Hepatocyte (in vitro differentiated cells): ENCODE data around the gene C19orf81.

Experiments used
- EZH2phosphoT487 ChIP-seq: fragments of 200-600 bp; sonication (generic); IDR thresholded peaks from one replicate; pipeline ENCODE4 v1.6.1; 2018; ENCODE audit warnings: antibody characterized with exemption, mild to moderate bottlenecking, low read depth, moderate library complexity; ENCODE audit not compliant: unreplicated experiment, severe bottlenecking
- TF ChIP-seq, protein P1 (sequence below): fragments of 200-600 bp; sonication (generic); IDR thresholded peaks from 2 replicates; pipeline ENCODE4 v1.5.1; 2016; ENCODE audit warnings: antibody characterized with exemption, mild to moderate bottlenecking; ENCODE audit not compliant: poor library complexity

DNA sequence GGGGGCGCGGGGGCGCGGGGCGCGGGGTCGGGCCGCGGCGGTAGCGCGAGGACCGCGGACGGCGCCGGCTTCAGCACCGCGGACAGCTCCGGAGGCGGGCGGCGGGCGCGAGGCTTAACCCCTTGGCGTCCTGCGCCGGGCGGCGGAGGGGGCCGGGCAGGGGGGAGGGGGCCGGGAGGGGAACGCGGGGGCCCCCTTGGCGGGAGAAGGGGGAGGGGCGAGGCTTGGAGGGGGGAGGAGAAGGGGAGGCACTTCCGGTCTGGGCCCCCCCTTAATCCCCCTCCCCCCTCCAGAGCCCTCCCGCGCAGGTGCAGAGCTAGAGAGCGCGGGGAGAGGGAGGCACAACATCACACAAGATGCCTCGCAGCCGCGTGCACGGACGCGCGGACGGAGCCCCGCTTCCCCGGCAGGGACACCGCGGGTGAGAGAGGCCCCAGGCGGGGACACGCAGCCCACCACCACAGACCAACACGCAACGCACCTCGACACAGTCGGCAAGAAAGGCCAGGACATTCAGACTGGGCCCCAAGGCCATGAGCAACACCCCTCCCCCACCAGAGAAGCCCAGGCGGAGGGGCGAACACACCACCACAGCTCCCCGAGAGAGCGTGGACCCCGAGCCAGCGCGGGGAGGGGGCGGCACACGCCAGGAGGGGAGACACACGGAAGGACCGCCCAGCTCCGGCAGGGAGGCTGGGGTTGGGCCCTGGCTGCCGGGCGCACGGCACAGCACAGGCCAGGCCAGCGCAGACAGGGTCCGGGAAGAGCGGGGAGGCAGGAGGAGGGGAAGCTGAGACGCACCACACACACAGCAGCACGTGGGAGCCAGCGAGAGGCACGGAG lies 46.2 kb downstream of the C19orf81 start:
- TF ChIP-seq, protein P1, sequence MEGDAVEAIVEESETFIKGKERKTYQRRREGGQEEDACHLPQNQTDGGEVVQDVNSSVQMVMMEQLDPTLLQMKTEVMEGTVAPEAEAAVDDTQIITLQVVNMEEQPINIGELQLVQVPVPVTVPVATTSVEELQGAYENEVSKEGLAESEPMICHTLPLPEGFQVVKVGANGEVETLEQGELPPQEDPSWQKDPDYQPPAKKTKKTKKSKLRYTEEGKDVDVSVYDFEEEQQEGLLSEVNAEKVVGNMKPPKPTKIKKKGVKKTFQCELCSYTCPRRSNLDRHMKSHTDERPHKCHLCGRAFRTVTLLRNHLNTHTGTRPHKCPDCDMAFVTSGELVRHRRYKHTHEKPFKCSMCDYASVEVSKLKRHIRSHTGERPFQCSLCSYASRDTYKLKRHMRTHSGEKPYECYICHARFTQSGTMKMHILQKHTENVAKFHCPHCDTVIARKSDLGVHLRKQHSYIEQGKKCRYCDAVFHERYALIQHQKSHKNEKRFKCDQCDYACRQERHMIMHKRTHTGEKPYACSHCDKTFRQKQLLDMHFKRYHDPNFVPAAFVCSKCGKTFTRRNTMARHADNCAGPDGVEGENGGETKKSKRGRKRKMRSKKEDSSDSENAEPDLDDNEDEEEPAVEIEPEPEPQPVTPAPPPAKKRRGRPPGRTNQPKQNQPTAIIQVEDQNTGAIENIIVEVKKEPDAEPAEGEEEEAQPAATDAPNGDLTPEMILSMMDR: no peak
- TF ChIP-seq EZH2phosphoT487: no peak
